Omental fat pad (tissue), 4 donors: ENCODE data around the gene SYK. TPM values are rescaled to one million over a fixed set of nuclear protein-coding genes. Genes with fewer than 3 reads are reported as not detected.

ENCODE experiments used
- ATAC-seq: fragments of 150-250 bp; one replicate; pipeline ENCODE4 v1.9.1; 2016; ENCODE audit warnings: mild to moderate bottlenecking, moderate library complexity; ENCODE audit not compliant: low FRiP score
- DNase-seq: peaks from one replicate; pipeline ENCODE4 v3.0.0-alpha.2; 2019; ENCODE audit warnings: low spot score
- total RNA-seq, 4 donors: library from RNA; depleted of rRNA; stranded (reverse); fragments of >200 nt; gene quantifications; one replicate each; pipeline ENCODE4 v1.1.0, GENCODE V29; 2016
- TF ChIP-seq, protein P1 (sequence below), 3 donors: fragments of 450-650 bp; IDR thresholded peaks; one replicate each; pipeline ENCODE4 v1.5.1; 2016 to 2017; ENCODE audit warnings: antibody characterized with exemption in 3 of 3, mild to moderate bottlenecking in 3 of 3, moderate library complexity in 2 of 3

The SYK gene
- total RNA-seq, 4 donors from 2014 or later, result 12.4 to 36.1 (median 25.9) TPM

DNA sequence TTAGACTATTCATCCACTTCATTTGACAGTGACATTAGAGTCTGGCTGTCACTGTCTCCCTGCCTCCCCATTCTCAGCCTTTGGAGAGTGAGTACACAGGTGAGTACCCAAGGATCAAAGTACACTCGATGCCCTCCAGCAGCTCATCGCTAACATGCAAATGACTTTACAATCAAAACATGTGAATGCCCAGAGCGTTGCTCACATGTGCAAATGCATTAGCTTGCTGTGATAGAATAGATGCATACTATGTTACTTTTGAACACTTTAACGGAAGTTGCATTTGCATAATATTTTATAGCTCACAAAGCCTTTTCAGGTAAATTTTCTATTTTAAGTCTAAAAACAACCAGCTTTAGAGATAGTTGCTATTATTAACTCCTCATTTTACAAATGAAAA lies 107.6 kb downstream of the SYK start:
- DNase-seq, result no peak
- TF ChIP-seq, protein P1, sequence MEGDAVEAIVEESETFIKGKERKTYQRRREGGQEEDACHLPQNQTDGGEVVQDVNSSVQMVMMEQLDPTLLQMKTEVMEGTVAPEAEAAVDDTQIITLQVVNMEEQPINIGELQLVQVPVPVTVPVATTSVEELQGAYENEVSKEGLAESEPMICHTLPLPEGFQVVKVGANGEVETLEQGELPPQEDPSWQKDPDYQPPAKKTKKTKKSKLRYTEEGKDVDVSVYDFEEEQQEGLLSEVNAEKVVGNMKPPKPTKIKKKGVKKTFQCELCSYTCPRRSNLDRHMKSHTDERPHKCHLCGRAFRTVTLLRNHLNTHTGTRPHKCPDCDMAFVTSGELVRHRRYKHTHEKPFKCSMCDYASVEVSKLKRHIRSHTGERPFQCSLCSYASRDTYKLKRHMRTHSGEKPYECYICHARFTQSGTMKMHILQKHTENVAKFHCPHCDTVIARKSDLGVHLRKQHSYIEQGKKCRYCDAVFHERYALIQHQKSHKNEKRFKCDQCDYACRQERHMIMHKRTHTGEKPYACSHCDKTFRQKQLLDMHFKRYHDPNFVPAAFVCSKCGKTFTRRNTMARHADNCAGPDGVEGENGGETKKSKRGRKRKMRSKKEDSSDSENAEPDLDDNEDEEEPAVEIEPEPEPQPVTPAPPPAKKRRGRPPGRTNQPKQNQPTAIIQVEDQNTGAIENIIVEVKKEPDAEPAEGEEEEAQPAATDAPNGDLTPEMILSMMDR (IDR thresholded peaks at IDR 0.05), result no peak
- ATAC-seq, result no peak

DNA sequence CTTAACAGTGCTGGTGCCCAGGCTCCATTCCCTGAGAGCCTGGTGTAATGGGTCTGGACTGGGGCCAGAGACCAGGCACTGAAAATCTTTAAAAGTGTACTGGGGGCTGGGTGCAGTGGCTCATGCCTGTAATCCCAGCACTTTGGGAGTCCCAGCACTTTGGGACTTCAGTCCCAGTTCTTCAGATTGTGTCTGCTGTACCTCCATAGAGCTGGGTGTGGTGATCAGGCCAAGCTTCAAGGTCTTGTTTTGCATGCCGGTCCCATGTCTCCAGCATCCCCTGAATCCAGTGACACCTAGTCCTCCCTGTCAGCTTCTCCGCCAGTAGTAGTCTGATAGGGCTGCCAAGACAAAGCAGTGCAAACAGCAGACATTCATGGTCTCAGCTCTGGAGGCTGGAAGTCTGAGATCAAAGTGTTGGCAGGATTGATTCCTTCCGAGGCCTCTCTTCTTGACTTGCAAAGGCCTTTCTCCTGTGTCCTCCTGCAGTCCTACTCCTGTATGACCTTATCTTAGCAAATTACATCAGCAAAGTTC lies 108.2 kb downstream of the SYK start:
- ATAC-seq (no peak), DNase-seq (no peak)
- TF ChIP-seq, protein P1 (IDR thresholded peaks at IDR 0.05), result no peak

DNA sequence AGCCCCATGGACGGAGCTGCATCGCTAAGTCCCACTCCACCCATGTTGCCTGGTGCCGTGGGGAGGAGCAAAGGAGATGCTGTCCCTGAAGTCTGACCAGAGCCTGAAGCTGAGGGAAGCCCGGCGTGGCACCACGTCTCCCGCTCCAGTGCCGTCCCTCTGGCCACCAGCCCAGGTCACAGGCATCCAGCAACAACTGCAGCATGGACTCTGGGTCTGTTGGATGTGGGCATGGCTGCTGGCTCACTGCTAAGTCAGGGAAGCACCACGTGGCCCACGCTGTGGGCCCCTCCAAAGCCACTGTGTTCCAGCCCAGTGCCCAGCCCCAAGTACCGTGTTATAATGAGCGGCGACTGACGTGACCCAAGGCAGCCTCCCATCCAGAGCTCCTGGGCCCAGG lies 112.6 kb downstream of the SYK start:
- DNase-seq (no peak), ATAC-seq (no peak)
- TF ChIP-seq, protein P1 (IDR thresholded peaks at IDR 0.05), result no peak

DNA sequence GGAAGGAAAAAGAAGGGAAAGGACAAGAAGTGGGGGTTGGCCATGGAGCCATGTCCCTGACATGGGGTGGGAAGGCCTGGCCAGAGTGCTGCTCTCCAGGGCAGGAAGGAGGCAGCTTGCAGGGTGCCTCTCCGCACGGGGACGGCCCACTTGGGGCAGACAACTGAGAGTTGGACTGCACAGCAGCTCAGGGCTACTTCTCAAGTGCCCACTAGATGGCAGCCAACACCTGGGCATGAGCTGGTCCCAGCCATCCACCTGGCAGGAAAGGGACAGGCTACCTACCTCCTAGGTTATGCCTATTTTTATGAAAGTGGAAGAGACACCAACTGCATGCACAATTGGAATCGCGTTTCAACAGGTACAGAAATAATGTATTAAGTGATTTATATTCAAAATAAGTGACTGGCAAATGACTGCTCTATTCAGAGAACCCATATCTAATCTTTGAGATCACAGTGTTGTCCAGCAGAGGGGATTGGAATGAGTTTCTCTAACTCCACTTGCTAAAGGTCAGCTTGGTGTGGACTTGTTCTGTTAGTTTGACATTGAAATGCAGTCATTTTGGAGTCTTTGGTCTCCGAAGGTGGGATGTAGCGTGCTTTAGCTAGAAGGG lies 113.4 kb downstream of the SYK start:
- DNase-seq (no peak), ATAC-seq (peak; percentile 87)
- TF ChIP-seq, protein P1 (IDR thresholded peaks at IDR 0.05), result peak in 2 of 3 donors; percentile 17 to 96

DNA sequence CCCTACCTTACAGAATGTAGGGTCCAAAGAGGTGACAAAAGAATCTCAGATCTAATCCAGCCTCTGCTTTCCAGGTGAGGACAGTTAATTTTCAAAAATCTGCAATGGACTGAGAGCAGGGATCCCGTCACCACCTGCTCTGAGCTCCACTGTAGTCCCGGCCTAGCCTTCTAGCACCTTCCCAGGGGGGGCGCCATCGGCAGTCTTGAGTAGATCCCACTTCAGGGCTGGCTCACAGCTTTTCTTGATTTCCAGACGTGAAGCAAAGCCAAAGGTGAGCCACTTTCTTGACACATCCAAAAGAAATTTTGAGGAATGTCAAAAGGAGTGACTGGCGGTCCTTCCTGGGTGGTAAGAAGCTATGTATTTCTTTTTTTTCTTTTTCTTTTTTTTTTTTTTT lies 114.1 kb downstream of the SYK start:
- DNase-seq (no peak), ATAC-seq (no peak)
- TF ChIP-seq, protein P1 (IDR thresholded peaks at IDR 0.05), result no peak

DNA sequence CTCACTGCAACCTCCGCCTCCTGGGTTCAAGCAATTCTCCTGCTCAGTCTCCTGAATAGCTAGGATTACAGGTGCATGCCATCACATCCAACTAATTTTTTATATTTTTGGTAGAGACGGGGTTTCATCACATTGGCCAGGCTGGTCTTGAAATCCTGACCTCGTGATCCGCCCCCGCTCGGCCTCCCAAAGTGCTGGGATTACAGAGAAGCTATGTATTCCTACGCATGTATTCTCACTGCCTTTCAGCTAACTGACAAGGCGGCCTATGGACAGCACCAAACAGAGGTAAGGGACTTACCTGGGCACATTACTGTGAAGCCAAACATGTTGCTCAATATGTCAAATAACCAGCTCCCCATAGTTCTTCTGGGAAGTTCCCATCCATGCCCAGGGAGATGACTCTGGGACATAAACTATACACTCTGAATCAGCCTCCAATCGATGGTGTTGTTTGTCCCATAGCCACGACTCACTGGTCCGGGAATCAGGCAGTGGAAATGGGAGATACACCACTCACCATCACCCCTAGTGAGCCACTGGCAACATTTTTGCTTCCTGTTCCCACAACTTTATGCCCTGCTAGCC lies 114.6 kb downstream of the SYK start:
- no peak for ATAC-seq

More for the DNA sequence above, 114.6 kb downstream of the SYK start:
- TF ChIP-seq, protein P1 (IDR thresholded peaks at IDR 0.05), result no peak
- DNase-seq, result no peak
